ENCODE data around the gene TUBAL3.

TUBAL3 gene

DNA sequence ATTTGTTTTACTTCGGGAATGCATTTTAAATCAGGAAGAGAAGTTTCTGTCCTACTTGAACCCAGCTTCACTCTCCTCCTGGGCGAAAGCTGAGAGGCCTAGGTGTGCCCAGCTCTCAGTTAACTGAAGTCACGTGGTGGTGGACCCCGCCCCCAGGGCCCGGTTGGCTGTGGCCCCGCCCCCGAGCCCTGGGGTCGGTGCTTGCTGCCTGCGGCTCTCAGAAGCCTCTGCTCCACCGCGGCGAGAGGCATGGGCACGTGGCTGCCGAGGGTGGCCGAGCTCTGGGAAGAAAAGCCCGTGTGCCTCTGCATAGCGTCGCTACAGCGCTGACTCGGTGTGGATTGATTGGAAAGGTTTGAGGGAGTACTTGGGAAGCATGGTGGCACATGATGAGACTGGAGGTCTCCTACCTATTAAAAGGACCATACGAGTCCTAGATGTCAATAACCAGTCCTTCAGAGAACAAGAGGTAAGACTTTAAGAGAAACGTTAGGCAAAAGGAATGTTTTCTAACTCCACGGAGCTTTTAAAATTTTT is 41.8 kb upstream of the TUBAL3 start:
- H3K36me3 ChIP-seq (ENCODE audit: control insufficient read depth in 2 of 2, insufficient read depth in 1 of 2, low read length in 2 of 2): peaks cover 0 to 7% of the 10 kb centered on the region in 2 experiments; a peak in 1 of 3 replicates
- peaks cover 18% of the 10 kb centered on the region; the same call in 1 of the 2 replicates for H3K4me1 ChIP-seq (ENCODE audit: control insufficient read depth, insufficient read depth, low read length)
- peak overlapping the region; percentile 42 for H3K4me3 ChIP-seq (ENCODE audit: low read depth, low read length)
- ChIA-PET POLR2A (interaction anchor here (0.6 to 2.1 kb wide), 26 partner anchors 8 to 443 kb away, joined by 3 to 12 read pairs (median 3); partner anchors contain the start of genes ANKRD16, FBH1, NET1 and TASOR2), CTCF (interaction anchor here (0.6 to 12.8 kb wide), 5 partner anchors 12 to 183 kb away, joined by 3 to 207 read pairs (median 3); no protein-coding TSS in a partner anchor)
- H3K27ac ChIP-seq (ENCODE audit: extremely low read depth, low read depth, low read length): peak overlapping the region; percentile 11; the same call in 1 of the 2 replicates
- no peaks in the 10 kb centered on the region for H3K9me3 ChIP-seq (ENCODE audit: control insufficient read depth, insufficient read depth, low read depth, low read length)
- TF ChIP-seq BCL11B (tag by site-specific recombination; IDR thresholded peaks at IDR 0.05; ENCODE audit: low read depth) (no peak), TRIM28 (IDR thresholded peaks at IDR 0.05; ENCODE audit: borderline replicate concordance, low read length) (no peak), ZNF837 (tag by site-specific recombination; IDR thresholded peaks at IDR 0.05) (no peak), ZNF555 (tag by site-specific recombination; conservative IDR thresholded peaks at IDR 0.05) (no peak), KLF7 (tag by site-specific recombination; IDR thresholded peaks at IDR 0.05; ENCODE audit: borderline replicate concordance) (no peak), ZNF23 (tag by site-specific recombination; IDR thresholded peaks at IDR 0.05; ENCODE audit: borderline replicate concordance) (no peak), ZNF274 (IDR thresholded peaks at IDR 0.05; ENCODE audit: low read length) (no peak), ZNF274 (tag by site-specific recombination; IDR thresholded peaks at IDR 0.05; ENCODE audit: borderline replicate concordance) (no peak), ZNF830 (tag by site-specific recombination; IDR thresholded peaks at IDR 0.05; ENCODE audit: low read depth) (no peak), ZNF175 (tag by site-specific recombination; IDR thresholded peaks at IDR 0.05) (no peak), ZFP69B (tag by site-specific recombination; IDR thresholded peaks at IDR 0.05) (peak; percentile 66; the same call in 1 of the 2 replicates), ZBTB21 (tag by site-specific recombination; IDR thresholded peaks at IDR 0.05) (no peak), ZNF548 (tag by site-specific recombination; IDR thresholded peaks at IDR 0.05) (no peak), ZNF473 (tag by site-specific recombination; IDR thresholded peaks at IDR 0.05) (no peak), ZNF302 (tag by site-specific recombination; IDR thresholded peaks at IDR 0.05; ENCODE audit: low read depth) (no peak), ZNF214 (tag by site-specific recombination; IDR thresholded peaks at IDR 0.05; ENCODE audit: borderline replicate concordance) (no peak), ZNF514 (tag by site-specific recombination; IDR thresholded peaks at IDR 0.05) (no peak), ZNF2 (tag by site-specific recombination; IDR thresholded peaks at IDR 0.05) (peak; percentile 74; the same call in 1 of the 2 replicates), GFI1B (tag by site-specific recombination; IDR thresholded peaks at IDR 0.05) (no peak)
- TF ChIP-seq, protein P1, sequence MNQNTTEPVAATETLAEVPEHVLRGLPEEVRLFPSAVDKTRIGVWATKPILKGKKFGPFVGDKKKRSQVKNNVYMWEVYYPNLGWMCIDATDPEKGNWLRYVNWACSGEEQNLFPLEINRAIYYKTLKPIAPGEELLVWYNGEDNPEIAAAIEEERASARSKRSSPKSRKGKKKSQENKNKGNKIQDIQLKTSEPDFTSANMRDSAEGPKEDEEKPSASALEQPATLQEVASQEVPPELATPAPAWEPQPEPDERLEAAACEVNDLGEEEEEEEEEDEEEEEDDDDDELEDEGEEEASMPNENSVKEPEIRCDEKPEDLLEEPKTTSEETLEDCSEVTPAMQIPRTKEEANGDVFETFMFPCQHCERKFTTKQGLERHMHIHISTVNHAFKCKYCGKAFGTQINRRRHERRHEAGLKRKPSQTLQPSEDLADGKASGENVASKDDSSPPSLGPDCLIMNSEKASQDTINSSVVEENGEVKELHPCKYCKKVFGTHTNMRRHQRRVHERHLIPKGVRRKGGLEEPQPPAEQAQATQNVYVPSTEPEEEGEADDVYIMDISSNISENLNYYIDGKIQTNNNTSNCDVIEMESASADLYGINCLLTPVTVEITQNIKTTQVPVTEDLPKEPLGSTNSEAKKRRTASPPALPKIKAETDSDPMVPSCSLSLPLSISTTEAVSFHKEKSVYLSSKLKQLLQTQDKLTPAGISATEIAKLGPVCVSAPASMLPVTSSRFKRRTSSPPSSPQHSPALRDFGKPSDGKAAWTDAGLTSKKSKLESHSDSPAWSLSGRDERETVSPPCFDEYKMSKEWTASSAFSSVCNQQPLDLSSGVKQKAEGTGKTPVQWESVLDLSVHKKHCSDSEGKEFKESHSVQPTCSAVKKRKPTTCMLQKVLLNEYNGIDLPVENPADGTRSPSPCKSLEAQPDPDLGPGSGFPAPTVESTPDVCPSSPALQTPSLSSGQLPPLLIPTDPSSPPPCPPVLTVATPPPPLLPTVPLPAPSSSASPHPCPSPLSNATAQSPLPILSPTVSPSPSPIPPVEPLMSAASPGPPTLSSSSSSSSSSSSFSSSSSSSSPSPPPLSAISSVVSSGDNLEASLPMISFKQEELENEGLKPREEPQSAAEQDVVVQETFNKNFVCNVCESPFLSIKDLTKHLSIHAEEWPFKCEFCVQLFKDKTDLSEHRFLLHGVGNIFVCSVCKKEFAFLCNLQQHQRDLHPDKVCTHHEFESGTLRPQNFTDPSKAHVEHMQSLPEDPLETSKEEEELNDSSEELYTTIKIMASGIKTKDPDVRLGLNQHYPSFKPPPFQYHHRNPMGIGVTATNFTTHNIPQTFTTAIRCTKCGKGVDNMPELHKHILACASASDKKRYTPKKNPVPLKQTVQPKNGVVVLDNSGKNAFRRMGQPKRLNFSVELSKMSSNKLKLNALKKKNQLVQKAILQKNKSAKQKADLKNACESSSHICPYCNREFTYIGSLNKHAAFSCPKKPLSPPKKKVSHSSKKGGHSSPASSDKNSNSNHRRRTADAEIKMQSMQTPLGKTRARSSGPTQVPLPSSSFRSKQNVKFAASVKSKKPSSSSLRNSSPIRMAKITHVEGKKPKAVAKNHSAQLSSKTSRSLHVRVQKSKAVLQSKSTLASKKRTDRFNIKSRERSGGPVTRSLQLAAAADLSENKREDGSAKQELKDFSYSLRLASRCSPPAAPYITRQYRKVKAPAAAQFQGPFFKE (tag by site-specific recombination; IDR thresholded peaks at IDR 0.05; ENCODE audit: borderline replicate concordance): no peak
- TF ChIP-seq, protein P2, sequence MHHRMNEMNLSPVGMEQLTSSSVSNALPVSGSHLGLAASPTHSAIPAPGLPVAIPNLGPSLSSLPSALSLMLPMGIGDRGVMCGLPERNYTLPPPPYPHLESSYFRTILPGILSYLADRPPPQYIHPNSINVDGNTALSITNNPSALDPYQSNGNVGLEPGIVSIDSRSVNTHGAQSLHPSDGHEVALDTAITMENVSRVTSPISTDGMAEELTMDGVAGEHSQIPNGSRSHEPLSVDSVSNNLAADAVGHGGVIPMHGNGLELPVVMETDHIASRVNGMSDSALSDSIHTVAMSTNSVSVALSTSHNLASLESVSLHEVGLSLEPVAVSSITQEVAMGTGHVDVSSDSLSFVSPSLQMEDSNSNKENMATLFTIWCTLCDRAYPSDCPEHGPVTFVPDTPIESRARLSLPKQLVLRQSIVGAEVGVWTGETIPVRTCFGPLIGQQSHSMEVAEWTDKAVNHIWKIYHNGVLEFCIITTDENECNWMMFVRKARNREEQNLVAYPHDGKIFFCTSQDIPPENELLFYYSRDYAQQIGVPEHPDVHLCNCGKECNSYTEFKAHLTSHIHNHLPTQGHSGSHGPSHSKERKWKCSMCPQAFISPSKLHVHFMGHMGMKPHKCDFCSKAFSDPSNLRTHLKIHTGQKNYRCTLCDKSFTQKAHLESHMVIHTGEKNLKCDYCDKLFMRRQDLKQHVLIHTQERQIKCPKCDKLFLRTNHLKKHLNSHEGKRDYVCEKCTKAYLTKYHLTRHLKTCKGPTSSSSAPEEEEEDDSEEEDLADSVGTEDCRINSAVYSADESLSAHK (tag by site-specific recombination; IDR thresholded peaks at IDR 0.05): peak; percentile 49; the same call in 1 of the 2 replicates
- TF ChIP-seq, protein P3, sequence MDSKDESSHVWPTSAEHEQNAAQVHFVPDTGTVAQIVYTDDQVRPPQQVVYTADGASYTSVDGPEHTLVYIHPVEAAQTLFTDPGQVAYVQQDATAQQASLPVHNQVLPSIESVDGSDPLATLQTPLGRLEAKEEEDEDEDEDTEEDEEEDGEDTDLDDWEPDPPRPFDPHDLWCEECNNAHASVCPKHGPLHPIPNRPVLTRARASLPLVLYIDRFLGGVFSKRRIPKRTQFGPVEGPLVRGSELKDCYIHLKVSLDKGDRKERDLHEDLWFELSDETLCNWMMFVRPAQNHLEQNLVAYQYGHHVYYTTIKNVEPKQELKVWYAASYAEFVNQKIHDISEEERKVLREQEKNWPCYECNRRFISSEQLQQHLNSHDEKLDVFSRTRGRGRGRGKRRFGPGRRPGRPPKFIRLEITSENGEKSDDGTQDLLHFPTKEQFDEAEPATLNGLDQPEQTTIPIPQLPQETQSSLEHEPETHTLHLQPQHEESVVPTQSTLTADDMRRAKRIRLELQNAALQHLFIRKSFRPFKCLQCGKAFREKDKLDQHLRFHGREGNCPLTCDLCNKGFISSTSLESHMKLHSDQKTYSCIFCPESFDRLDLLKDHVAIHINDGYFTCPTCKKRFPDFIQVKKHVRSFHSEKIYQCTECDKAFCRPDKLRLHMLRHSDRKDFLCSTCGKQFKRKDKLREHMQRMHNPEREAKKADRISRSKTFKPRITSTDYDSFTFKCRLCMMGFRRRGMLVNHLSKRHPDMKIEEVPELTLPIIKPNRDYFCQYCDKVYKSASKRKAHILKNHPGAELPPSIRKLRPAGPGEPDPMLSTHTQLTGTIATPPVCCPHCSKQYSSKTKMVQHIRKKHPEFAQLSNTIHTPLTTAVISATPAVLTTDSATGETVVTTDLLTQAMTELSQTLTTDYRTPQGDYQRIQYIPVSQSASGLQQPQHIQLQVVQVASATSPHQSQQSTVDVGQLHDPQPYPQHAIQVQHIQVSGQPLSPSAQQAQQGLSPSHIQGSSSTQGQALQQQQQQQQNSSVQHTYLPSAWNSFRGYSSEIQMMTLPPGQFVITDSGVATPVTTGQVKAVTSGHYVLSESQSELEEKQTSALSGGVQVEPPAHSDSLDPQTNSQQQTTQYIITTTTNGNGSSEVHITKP (tag by site-specific recombination; IDR thresholded peaks at IDR 0.05): no peak
- TF ChIP-seq, protein P4, sequence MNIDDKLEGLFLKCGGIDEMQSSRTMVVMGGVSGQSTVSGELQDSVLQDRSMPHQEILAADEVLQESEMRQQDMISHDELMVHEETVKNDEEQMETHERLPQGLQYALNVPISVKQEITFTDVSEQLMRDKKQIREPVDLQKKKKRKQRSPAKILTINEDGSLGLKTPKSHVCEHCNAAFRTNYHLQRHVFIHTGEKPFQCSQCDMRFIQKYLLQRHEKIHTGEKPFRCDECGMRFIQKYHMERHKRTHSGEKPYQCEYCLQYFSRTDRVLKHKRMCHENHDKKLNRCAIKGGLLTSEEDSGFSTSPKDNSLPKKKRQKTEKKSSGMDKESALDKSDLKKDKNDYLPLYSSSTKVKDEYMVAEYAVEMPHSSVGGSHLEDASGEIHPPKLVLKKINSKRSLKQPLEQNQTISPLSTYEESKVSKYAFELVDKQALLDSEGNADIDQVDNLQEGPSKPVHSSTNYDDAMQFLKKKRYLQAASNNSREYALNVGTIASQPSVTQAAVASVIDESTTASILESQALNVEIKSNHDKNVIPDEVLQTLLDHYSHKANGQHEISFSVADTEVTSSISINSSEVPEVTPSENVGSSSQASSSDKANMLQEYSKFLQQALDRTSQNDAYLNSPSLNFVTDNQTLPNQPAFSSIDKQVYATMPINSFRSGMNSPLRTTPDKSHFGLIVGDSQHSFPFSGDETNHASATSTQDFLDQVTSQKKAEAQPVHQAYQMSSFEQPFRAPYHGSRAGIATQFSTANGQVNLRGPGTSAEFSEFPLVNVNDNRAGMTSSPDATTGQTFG (tag by site-specific recombination; IDR thresholded peaks at IDR 0.05; ENCODE audit: borderline replicate concordance): no peak
